H9 (cell line): ENCODE measurements around the gene MYL11. TPM values are rescaled to one million over a fixed set of nuclear protein-coding genes. Genes with fewer than 3 reads are reported as not detected.

ENCODE experiments used
- DNase-seq: peaks from one replicate; pipeline ENCODE4 v3.0.0-alpha.2; 2017
- H2AFZ ChIP-seq: one replicate; pipeline ENCODE4 v1.6.1; 2013; ENCODE audit warnings: mild to moderate bottlenecking, low read length, control low read depth, moderate library complexity
- H2AK5ac ChIP-seq: 2 replicates; pipeline ENCODE4 v1.6.1; 2013; ENCODE audit warnings: low read length, control low read depth, mixed read lengths; ENCODE audit not compliant: insufficient read length
- H2BK120ac ChIP-seq: one replicate; pipeline ENCODE4 v1.6.1; 2013; ENCODE audit warnings: low read depth, mild to moderate bottlenecking, low read length, control low read depth, inconsistent platforms; ENCODE audit not compliant: poor library complexity, severe bottlenecking
- H2BK12ac ChIP-seq: 2 replicates; pipeline ENCODE4 v1.6.1; 2013; ENCODE audit warnings: low read length, control low read depth, mixed read lengths, low read depth; ENCODE audit not compliant: insufficient read length
- H2BK15ac ChIP-seq: 2 replicates; pipeline ENCODE4 v1.6.1; 2013; ENCODE audit warnings: low read depth, low read length, control low read depth
- H2BK20ac ChIP-seq: one replicate; pipeline ENCODE4 v1.6.1; 2013; ENCODE audit warnings: low read depth, mild to moderate bottlenecking, low read length, control low read depth, inconsistent platforms; ENCODE audit not compliant: poor library complexity, severe bottlenecking
- H2BK5ac ChIP-seq: 2 replicates; pipeline ENCODE4 v1.6.1; 2013; ENCODE audit warnings: low read length, control low read depth, mixed read lengths; ENCODE audit not compliant: insufficient read length
- H3K14ac ChIP-seq: 2 replicates; pipeline ENCODE4 v1.6.1; 2013; ENCODE audit warnings: low read length, control low read depth; ENCODE audit not compliant: insufficient read depth
- H3K18ac ChIP-seq: 2 replicates; pipeline ENCODE4 v1.6.1; 2013; ENCODE audit warnings: low read depth, mild to moderate bottlenecking, mixed read lengths, low read length, control low read depth; ENCODE audit not compliant: insufficient read length
- H3K23ac ChIP-seq: 2 replicates; pipeline ENCODE4 v1.6.1; 2013; ENCODE audit warnings: low read length, control low read depth, mixed read lengths, low read depth; ENCODE audit not compliant: insufficient read length
- H3K23me2 ChIP-seq: 2 replicates; pipeline ENCODE4 v1.6.1; 2013; ENCODE audit warnings: low read depth, mild to moderate bottlenecking, mixed read lengths, low read length, control low read depth; ENCODE audit not compliant: insufficient read length, poor library complexity, severe bottlenecking
- H3K27ac ChIP-seq: 2 replicates; pipeline ENCODE4 v1.5.1; 2013; ENCODE audit warnings: low read length, control low read depth, mixed read lengths, low read depth; ENCODE audit not compliant: insufficient read length
- H3K27me3 ChIP-seq: 2 replicates; pipeline ENCODE4 v1.6.1; 2013; ENCODE audit warnings: low read length, control low read depth, inconsistent platforms; ENCODE audit not compliant: insufficient read depth
- H3K4ac ChIP-seq: 2 replicates; pipeline ENCODE4 v1.6.1; 2013; ENCODE audit warnings: low read depth, mild to moderate bottlenecking, control low read depth, inconsistent platforms, low read length, moderate library complexity
- H3K4me1 ChIP-seq: 2 replicates; pipeline ENCODE4 v1.6.1; 2013; ENCODE audit warnings: low read length, control low read depth, inconsistent platforms; ENCODE audit not compliant: insufficient read depth
- H3K4me2 ChIP-seq: 2 replicates; pipeline ENCODE4 v1.6.1; 2013; ENCODE audit warnings: low read length, control low read depth, mixed read lengths; ENCODE audit not compliant: insufficient read length, insufficient read depth
- H3K56ac ChIP-seq: 2 replicates; pipeline ENCODE4 v1.6.1; 2013; ENCODE audit warnings: low read depth, mild to moderate bottlenecking, mixed read lengths, low read length, control low read depth; ENCODE audit not compliant: insufficient read length
- H3K79me1 ChIP-seq: 2 replicates; pipeline ENCODE4 v1.6.1; 2013; ENCODE audit warnings: low read depth, mild to moderate bottlenecking, moderate library complexity, low read length, control low read depth, inconsistent platforms; ENCODE audit not compliant: insufficient read depth, poor library complexity, severe bottlenecking
- H3K79me2 ChIP-seq: 2 replicates; pipeline ENCODE4 v1.6.1; 2013; ENCODE audit warnings: low read length, control low read depth, inconsistent platforms; ENCODE audit not compliant: insufficient read depth
- H3K9ac ChIP-seq: 2 replicates; pipeline ENCODE4 v1.6.1; 2013; ENCODE audit warnings: low read length, control low read depth, mixed read lengths; ENCODE audit not compliant: insufficient read length; ENCODE audit errors: extremely low read depth
- H3K9me3 ChIP-seq: one replicate; pipeline ENCODE4 v1.6.1; 2013; ENCODE audit warnings: low read depth, low read length, inconsistent platforms; ENCODE audit not compliant: control insufficient read depth
- H3T11ph ChIP-seq: one replicate; pipeline ENCODE4 v1.6.1; 2013; ENCODE audit warnings: mild to moderate bottlenecking, low read length, control low read depth, inconsistent platforms
- H4K20me1 ChIP-seq: one replicate; pipeline ENCODE4 v1.6.1; 2013; ENCODE audit not compliant: control insufficient read depth, insufficient read length, insufficient read depth
- H4K5ac ChIP-seq: 2 replicates; pipeline ENCODE4 v1.6.1; 2013; ENCODE audit warnings: low read depth, mild to moderate bottlenecking, mixed read lengths, low read length, control low read depth; ENCODE audit not compliant: insufficient read length
- H4K8ac ChIP-seq: replicated peaks from 2 replicates; pipeline ENCODE4 v1.6.1; 2013; ENCODE audit warnings: low read length, control low read depth, mixed read lengths, low read depth; ENCODE audit not compliant: insufficient read length
- H4K91ac ChIP-seq: 2 replicates; pipeline ENCODE4 v1.6.1; 2013; ENCODE audit warnings: low read depth, mild to moderate bottlenecking, moderate library complexity, mixed read lengths, low read length, control low read depth; ENCODE audit not compliant: insufficient read length
- H3K27ac Mint-ChIP-seq, 3 experiments: 2 replicates in 2 of 3; 3 replicates in 1 of 3; pipeline ENCODE4 v1.8.0; 2020 to 2021; ENCODE audit warnings: mixed read lengths in 3 of 3, mild to moderate bottlenecking in 1 of 3, moderate library complexity in 1 of 3
- H3K27me3 Mint-ChIP-seq: 2 replicates; pipeline ENCODE4 v1.8.0; 2021; ENCODE audit warnings: low read depth, mild to moderate bottlenecking, moderate library complexity, mixed read lengths
- H3K36me3 Mint-ChIP-seq, 3 experiments: 2 replicates in 2 of 3; 3 replicates in 1 of 3; pipeline ENCODE4 v1.8.0; 2020 to 2021; ENCODE audit warnings: low read depth in 3 of 3, mixed read lengths in 3 of 3; ENCODE audit not compliant: insufficient read depth in 1 of 3
- H3K4me1 Mint-ChIP-seq, 2 experiments: 2 replicates each; pipeline ENCODE4 v1.8.0; 2020; ENCODE audit warnings: mixed read lengths in 2 of 2
- H3K4me3 Mint-ChIP-seq, 2 experiments: 2 replicates in 1 of 2; 3 replicates in 1 of 2; pipeline ENCODE4 v1.8.0; 2020 to 2021; ENCODE audit warnings: mild to moderate bottlenecking in 2 of 2, mixed read lengths in 2 of 2, moderate library complexity in 1 of 2
- H3K9me3 Mint-ChIP-seq, 2 experiments: 2 replicates in 1 of 2; 3 replicates in 1 of 2; pipeline ENCODE4 v1.8.0; 2020; ENCODE audit warnings: mild to moderate bottlenecking in 2 of 2, mixed read lengths in 2 of 2, moderate library complexity in 1 of 2
- WGBS: extraction: QIAGEN DNeasy Blood & Tissue Kit; methylation state at CpG from one replicate; pipeline ENCODE4 v1.1.7; 2013; ENCODE audit warnings: missing lambda C conversion rate, low lambda C conversion rate, mixed read lengths; ENCODE audit not compliant: insufficient read length; ENCODE audit errors: extremely low coverage; 5-methylcytosine and 5-hydroxymethylcytosine counted together
- total RNA-seq: library from RNA; stranded (reverse); gene quantifications from 2 replicates; pipeline ENCODE4 v1.2.1, GENCODE V29; 2021
- TF ChIP-seq, protein P1 (sequence below): fragments of 200-600 bp; sonication (generic); conservative IDR thresholded peaks from 3 replicates; pipeline ENCODE4 v1.8.0; 2021; ENCODE audit warnings: antibody characterized with exemption, mild to moderate bottlenecking

The MYL11 gene
- total RNA-seq, 1 experiment from 2014 or later = 0.70 TPM

DNA sequence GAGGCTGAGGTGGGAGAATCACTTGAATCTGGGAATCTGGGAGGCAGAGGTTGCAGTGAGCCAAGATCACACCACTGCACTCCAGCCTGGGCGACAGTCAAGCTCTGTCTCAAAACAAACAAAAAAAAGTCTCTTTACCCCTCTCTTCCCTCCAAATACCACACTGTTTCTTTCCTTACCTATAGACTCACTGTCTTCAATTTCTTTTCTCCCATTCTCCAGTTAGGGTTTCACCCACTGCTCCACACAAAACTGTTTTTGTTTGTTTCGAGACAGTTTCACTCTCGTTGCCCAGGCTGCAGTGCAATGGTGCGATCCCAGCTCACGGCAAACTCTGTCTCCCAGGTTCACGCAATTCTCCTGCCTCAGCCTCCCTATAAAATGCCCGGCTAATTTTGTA lies 13.4 kb upstream of the MYL11 start:
- H3K4me1 ChIP-seq = no peaks in the 10 kb centered on the region
- no peak overlapping the region for H3K23ac ChIP-seq
- TF ChIP-seq, protein P1, sequence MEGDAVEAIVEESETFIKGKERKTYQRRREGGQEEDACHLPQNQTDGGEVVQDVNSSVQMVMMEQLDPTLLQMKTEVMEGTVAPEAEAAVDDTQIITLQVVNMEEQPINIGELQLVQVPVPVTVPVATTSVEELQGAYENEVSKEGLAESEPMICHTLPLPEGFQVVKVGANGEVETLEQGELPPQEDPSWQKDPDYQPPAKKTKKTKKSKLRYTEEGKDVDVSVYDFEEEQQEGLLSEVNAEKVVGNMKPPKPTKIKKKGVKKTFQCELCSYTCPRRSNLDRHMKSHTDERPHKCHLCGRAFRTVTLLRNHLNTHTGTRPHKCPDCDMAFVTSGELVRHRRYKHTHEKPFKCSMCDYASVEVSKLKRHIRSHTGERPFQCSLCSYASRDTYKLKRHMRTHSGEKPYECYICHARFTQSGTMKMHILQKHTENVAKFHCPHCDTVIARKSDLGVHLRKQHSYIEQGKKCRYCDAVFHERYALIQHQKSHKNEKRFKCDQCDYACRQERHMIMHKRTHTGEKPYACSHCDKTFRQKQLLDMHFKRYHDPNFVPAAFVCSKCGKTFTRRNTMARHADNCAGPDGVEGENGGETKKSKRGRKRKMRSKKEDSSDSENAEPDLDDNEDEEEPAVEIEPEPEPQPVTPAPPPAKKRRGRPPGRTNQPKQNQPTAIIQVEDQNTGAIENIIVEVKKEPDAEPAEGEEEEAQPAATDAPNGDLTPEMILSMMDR = no peak
- H2BK120ac ChIP-seq = no peak overlapping the region
- H3T11ph ChIP-seq = no peak overlapping the region
- WGBS = no CpG with 5 or more reads among the region's 7 CpGs
- H3K9me3 ChIP-seq = no peaks in the 10 kb centered on the region
- Mint-ChIP-seq H3K4me3 (no peak overlapping the region), H3K9me3 (0 out of 5 replicates have a peak, but pooled peaks cover 0 to 2% of the 10 kb centered on the region in 2 experiments), H3K27ac (peak overlapping the region in 2 of 3 experiments; percentile 7 to 77; a peak in 2 of 7 replicates), H3K4me1 (peaks cover 13 to 24% of the 10 kb centered on the region in 2 experiments), H3K36me3 (peaks cover 16 to 55% (median 46%) of the 10 kb centered on the region in 3 experiments), H3K27me3 (no peaks in the 10 kb centered on the region)
- no peak overlapping the region for H2BK15ac ChIP-seq
- no peak overlapping the region for H4K5ac ChIP-seq
- no peak overlapping the region for H4K91ac ChIP-seq
- H3K56ac ChIP-seq = no peak overlapping the region
- H3K27ac ChIP-seq = no peak overlapping the region
- H3K27me3 ChIP-seq = no peaks in the 10 kb centered on the region
- no peak overlapping the region for H2BK5ac ChIP-seq
- no peak overlapping the region for H3K14ac ChIP-seq
- H3K9ac ChIP-seq = no peak overlapping the region
- H2AFZ ChIP-seq = no peak overlapping the region
- H3K18ac ChIP-seq = no peak overlapping the region
- no peak overlapping the region for H2AK5ac ChIP-seq
- H3K4me2 ChIP-seq = no peak overlapping the region
- no peak overlapping the region for H3K4ac ChIP-seq
- DNase-seq = no peak
- no peaks in the 10 kb centered on the region for H3K79me1 ChIP-seq
- no peak overlapping the region for H2BK12ac ChIP-seq
- no peaks in the 10 kb centered on the region for H4K20me1 ChIP-seq
- no peak overlapping the region for H2BK20ac ChIP-seq
- H3K79me2 ChIP-seq = no peaks in the 10 kb centered on the region
- no peak overlapping the region for H4K8ac ChIP-seq
- no peaks in the 10 kb centered on the region for H3K23me2 ChIP-seq
